ENCODE data around the gene TIMP1.

The TIMP1 gene

DNA sequence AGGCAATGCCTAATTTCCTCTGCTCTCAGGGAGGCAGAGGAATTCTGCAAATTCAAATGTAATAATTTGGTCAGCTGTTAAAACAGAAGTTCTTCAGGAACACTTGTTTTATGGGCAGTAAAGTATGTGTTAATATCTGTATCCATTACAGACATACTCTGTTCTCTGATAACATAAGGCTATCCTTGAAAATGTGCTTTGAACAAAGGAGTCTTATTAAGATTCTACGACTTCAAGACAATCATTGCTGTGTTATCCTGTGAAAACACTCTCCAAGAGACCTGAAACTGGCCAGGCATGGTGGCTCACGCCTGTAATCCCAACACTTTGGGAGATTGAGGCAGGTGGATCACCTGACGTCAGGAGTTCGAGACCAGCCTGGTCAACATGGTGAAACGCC lies 49.4 kb downstream of the TIMP1 start:
- TF ChIP-seq, protein P1, sequence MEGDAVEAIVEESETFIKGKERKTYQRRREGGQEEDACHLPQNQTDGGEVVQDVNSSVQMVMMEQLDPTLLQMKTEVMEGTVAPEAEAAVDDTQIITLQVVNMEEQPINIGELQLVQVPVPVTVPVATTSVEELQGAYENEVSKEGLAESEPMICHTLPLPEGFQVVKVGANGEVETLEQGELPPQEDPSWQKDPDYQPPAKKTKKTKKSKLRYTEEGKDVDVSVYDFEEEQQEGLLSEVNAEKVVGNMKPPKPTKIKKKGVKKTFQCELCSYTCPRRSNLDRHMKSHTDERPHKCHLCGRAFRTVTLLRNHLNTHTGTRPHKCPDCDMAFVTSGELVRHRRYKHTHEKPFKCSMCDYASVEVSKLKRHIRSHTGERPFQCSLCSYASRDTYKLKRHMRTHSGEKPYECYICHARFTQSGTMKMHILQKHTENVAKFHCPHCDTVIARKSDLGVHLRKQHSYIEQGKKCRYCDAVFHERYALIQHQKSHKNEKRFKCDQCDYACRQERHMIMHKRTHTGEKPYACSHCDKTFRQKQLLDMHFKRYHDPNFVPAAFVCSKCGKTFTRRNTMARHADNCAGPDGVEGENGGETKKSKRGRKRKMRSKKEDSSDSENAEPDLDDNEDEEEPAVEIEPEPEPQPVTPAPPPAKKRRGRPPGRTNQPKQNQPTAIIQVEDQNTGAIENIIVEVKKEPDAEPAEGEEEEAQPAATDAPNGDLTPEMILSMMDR (IDR thresholded peaks at IDR 0.05; ENCODE audit: low read length): no peak
- no peak for TF ChIP-seq EZH2 (IDR thresholded peaks at IDR 0.05; ENCODE audit: borderline replicate concordance, low read length)
- H3K9me2 ChIP-seq (ENCODE audit: low read depth, low read length): no peaks in the 10 kb centered on the region
- no peaks in the 10 kb centered on the region for H3K9me3 ChIP-seq (ENCODE audit: low read length)
- H3K27me3 ChIP-seq (ENCODE audit: insufficient read depth, low read length): no peaks in the 10 kb centered on the region
- no peak overlapping the region for H3K4me2 ChIP-seq (ENCODE audit: low read length)
- H4K20me1 ChIP-seq (ENCODE audit: insufficient read depth, low read length): no peaks in the 10 kb centered on the region
- H3K4me1 ChIP-seq (ENCODE audit: insufficient read depth, low read length, severe bottlenecking): peaks cover 6% of the 10 kb centered on the region
- no peak overlapping the region for H3K4me3 ChIP-seq (ENCODE audit: low read depth, low read length, poor library complexity, severe bottlenecking)
- no peaks in the 10 kb centered on the region for H3F3A ChIP-seq (ENCODE audit: insufficient read depth, low read length)
- H3K36me3 ChIP-seq (ENCODE audit: insufficient read depth, low read length): peaks cover 21% of the 10 kb centered on the region
- no peaks in the 10 kb centered on the region for H3K79me2 ChIP-seq (ENCODE audit: insufficient read depth, low read length)
- H3K9ac ChIP-seq (ENCODE audit: low read length): no peak overlapping the region
- no peak overlapping the region for H2AFZ ChIP-seq (ENCODE audit: low read length)
- no peak overlapping the region for H3K27ac ChIP-seq (ENCODE audit: low read depth, low read length, poor library complexity, severe bottlenecking)

DNA sequence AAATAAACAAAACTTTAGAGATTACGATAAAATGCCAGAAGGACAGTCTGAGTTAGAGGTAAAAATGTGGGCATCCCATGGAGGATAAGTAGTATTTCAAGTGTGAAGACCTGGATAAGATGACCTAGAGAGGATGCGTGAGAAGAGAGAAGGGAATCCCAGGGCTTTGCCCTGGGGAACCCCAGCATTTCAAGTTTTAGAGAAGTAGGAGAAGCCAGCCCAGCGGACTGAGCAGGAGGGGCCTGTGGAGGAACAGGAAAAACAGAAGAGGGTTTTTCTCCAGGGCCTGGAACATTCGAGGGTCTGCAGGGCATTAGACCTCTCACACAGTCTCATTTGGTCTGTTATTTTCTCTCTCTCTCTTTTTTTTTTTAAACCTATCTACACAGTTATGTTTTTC lies 50.4 kb downstream of the TIMP1 start:
- Histone ChIP-seq H3K9ac (ENCODE audit: low read length) (no peak overlapping the region), H2AFZ (ENCODE audit: low read length) (no peak overlapping the region), H3K4me2 (ENCODE audit: low read length) (no peak overlapping the region), H4K20me1 (ENCODE audit: insufficient read depth, low read length) (no peaks in the 10 kb centered on the region), H3F3A (ENCODE audit: insufficient read depth, low read length) (no peaks in the 10 kb centered on the region), H3K9me2 (ENCODE audit: low read depth, low read length) (no peaks in the 10 kb centered on the region), H3K4me3 (ENCODE audit: low read depth, low read length, poor library complexity, severe bottlenecking) (no peak overlapping the region), H3K79me2 (ENCODE audit: insufficient read depth, low read length) (no peaks in the 10 kb centered on the region), H3K27ac (ENCODE audit: low read depth, low read length, poor library complexity, severe bottlenecking) (no peak overlapping the region), H3K27me3 (ENCODE audit: insufficient read depth, low read length) (no peaks in the 10 kb centered on the region), H3K4me1 (ENCODE audit: insufficient read depth, low read length, severe bottlenecking) (peaks cover 6% of the 10 kb centered on the region), H3K36me3 (ENCODE audit: insufficient read depth, low read length) (peaks cover 24% of the 10 kb centered on the region), H3K9me3 (ENCODE audit: low read length) (no peaks in the 10 kb centered on the region)
- TF ChIP-seq, protein P1 (IDR thresholded peaks at IDR 0.05; ENCODE audit: low read length): no peak
- TF ChIP-seq EZH2 (IDR thresholded peaks at IDR 0.05; ENCODE audit: borderline replicate concordance, low read length): no peak

DNA sequence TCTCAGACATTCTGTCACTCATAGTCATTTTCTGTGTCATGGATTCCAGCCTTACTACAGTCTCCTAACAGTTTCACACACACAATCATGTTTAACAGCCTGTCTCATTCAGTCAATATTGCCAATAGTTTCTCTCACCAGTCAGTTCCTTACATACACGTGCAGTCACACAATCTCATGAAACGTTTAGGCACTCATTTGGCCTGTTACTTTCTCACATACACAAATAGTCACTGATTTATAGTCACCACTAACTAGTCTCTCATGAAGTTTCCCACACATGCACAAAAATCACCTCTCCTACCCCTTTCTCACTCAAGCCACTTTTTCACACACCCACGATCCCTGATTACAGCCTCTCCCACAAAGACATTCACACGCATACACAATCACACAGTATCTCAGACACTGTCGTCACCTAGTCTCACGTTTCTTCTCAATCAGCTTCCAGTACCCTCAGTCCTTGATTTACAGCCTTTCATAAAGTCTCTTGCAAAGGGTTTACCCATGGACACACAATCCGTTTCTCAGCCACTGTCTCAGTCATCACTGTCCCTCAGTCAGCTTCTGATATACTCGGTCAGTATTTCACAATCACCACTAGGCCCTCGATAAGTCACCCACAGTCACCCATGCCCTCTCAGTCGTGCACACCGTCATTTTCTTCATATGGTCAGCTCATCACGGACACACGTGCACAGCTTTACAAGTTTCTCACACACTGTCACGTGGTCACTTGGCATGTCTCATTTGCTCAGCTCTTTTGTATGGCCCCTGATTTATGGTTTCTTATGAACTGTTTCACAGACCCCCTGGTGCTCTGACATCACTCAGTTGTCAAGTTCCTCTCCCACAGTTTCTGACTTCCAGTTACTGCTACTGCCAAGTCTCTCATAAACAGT lies 51.7 kb downstream of the TIMP1 start:
- Histone ChIP-seq H3K27ac (ENCODE audit: low read depth, low read length, poor library complexity, severe bottlenecking) (no peak overlapping the region), H4K20me1 (ENCODE audit: insufficient read depth, low read length) (no peaks in the 10 kb centered on the region), H2AFZ (ENCODE audit: low read length) (no peak overlapping the region), H3K9ac (ENCODE audit: low read length) (no peak overlapping the region), H3K4me1 (ENCODE audit: insufficient read depth, low read length, severe bottlenecking) (peaks cover 6% of the 10 kb centered on the region), H3K27me3 (ENCODE audit: insufficient read depth, low read length) (no peaks in the 10 kb centered on the region), H3K4me2 (ENCODE audit: low read length) (no peak overlapping the region), H3F3A (ENCODE audit: insufficient read depth, low read length) (no peaks in the 10 kb centered on the region), H3K9me3 (ENCODE audit: low read length) (no peaks in the 10 kb centered on the region), H3K79me2 (ENCODE audit: insufficient read depth, low read length) (no peaks in the 10 kb centered on the region), H3K4me3 (ENCODE audit: low read depth, low read length, poor library complexity, severe bottlenecking) (no peak overlapping the region), H3K36me3 (ENCODE audit: insufficient read depth, low read length) (peaks cover 32% of the 10 kb centered on the region), H3K9me2 (ENCODE audit: low read depth, low read length) (no peaks in the 10 kb centered on the region)
- TF ChIP-seq EZH2 (IDR thresholded peaks at IDR 0.05; ENCODE audit: borderline replicate concordance, low read length): no peak
- TF ChIP-seq, protein P1 (IDR thresholded peaks at IDR 0.05; ENCODE audit: low read length): no peak
